ENCODE data around the gene SPTB. TPM values are rescaled to one million over a fixed set of nuclear protein-coding genes. Genes with fewer than 3 reads are reported as not detected.

SPTB gene
- total RNA-seq, 1 donor from 2014 or later = 0.23 TPM

DNA sequence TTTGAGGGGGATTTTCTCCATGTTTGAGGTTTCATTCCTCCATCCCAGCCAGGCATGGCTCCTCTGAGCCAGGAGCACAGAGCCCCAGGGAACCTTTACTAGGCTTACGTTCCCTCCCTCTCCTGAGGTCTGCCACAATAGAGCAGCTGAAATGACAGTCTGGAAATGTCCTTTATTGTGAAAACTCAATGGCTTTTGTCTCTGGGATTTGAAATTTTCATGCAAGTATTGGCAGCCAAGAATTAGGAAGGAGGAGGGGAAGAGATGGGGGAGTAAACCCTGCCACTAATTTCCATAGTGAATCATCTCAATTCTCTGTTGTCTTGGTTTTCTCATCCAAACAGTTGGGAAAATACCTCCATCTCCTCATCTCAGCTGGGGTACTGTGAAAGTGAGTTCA, 178.0 kb downstream of the SPTB start:
- no peak for DNase-seq (ENCODE audit: extremely low read depth, low read depth, low spot score)

DNA sequence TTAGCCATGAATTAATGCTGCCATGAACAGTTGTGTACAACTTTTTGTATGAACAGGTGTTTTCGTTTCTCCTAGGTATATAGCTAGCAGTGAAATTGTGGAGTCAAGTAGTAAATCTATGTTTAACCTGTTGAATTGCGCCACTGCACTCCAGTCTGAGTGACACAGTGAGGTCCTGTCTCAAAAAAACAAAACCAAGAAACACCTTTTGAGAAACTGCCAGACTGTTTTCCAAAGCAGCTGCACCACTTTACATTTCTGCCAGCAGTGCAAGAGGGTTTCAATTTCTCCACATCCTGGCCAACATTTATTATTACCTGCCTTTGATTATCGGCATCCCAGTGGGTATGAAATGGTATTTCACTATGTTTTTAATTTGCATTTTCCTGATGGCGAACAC, 178.8 kb downstream of the SPTB start:
- no peak for DNase-seq (ENCODE audit: extremely low read depth, low read depth, low spot score)

DNA sequence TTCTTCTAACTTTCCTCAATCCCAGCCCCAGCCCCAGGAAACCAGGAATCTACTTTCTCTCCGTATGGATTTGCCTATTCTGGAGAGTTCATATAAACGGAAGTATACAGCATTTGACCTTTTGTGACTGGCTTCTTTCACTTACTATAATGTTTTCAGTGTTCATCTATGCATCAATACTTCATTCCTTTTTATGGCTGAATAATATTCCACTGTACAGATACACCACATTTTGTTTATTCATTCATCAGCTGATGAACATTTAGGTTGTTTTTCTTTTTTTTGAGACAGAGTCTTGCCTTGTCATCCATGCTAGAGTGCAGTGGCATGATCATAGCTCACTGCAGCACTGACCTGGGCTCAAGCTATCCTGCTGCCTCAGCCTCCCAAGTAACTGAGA, 179.4 kb downstream of the SPTB start:
- no peak for DNase-seq (ENCODE audit: extremely low read depth, low read depth, low spot score)

DNA sequence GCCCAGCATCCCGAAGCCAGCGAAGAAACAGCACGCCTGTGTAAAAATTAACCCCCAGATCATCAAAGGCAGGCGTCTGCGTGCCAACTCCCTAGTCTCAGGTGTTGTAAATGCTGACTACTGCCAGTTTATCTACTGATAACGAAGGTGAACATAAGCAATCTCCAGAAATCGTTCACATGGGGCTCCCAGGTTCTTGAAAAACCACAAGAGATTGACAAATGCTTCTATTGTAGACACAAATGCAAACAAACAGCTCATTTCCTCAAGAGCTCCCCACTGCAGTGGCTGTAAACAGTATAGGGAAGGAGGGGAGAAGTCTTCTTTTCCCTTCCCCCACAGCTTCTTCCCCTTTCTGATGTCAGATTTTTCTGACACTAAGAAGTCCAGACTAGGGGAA, 180.8 kb downstream of the SPTB start:
- no peak for DNase-seq (ENCODE audit: extremely low read depth, low read depth, low spot score)

DNA sequence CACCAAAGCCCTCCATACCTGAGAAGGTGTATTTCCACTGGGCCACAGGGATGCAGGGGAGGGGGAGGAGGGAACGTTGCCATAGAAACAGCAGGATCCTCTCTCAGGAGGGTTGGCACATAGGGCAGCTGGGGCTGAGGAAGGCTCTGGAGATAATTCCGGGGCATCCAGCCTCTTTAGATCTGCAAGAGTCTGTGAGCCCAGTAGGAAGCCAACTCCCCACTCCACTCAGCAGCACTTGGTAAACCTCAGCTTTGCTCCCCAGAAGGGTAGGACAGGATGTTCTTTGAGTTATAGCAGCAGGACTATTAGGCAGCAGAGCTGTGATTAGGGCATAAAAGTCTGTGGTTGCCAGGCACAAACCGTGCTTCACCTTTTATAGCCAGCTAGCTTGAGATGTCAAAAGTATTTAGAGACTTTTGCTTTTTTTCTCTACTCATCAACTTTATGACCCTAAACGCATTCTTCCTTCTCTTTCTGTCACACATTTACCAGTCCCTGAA, 183.3 kb downstream of the SPTB start:
- DNase-seq (ENCODE audit: extremely low read depth, low read depth, low spot score) = no peak

Other genes with a start within 250 kb of the SPTB start
- gene PLEKHG3, start 175.5 kb downstream of the SPTB start, total RNA-seq = 13.9 and 16.7 TPM in 2 replicates
- 44.2 and 46.0 TPM in 2 replicates for gene CHURC1, start 34.5 kb upstream of the SPTB start, total RNA-seq
- gene GPX2, start 62.8 kb upstream of the SPTB start, total RNA-seq = not detected in 2 replicates
- 17.6 and 19.0 TPM in 2 replicates for gene RAB15, start 92.4 kb upstream of the SPTB start, total RNA-seq
- 15.1 and 18.8 TPM in 2 replicates for gene FNTB, start 107.0 kb upstream of the SPTB start, total RNA-seq
- gene MAX, start 222.6 kb upstream of the SPTB start, total RNA-seq = 54.2 and 64.3 TPM in 2 replicates

Measured in glomerular endothelial cell (primary cell).